AG10803 (cell line): ENCODE data around the gene SNRNP70.
"Not testable (repeated sequence)": the region's sequence is repeated elsewhere in the genome, so short reads cannot be mapped to it uniquely, and the experiment has no call there.

Source experiments
- DNase-seq: peaks from one replicate; pipeline ENCODE4 v3.0.0; 2010; ENCODE audit warnings: low read depth
- H3K4me3 ChIP-seq: 2 replicates; pipeline ENCODE4 v1.5.1; 2011; ENCODE audit warnings: mild to moderate bottlenecking, low read length, control low read depth
- TF ChIP-seq, protein P1 (sequence below): conservative IDR thresholded peaks from 2 replicates; pipeline ENCODE4 v1.5.1; 2011; ENCODE audit warnings: mild to moderate bottlenecking, low read length, control low read depth, inconsistent platforms

Gene SNRNP70

GRCh38 chr19:49141352-49141751, 56.1 kb downstream of the SNRNP70 start:
- H3K4me3 ChIP-seq = no peak overlapping the region
- no peak for DNase-seq

GRCh38 chr19:49142866-49143335, 57.6 kb downstream of the SNRNP70 start:
- DNase-seq = peak; percentile 87
- peak overlapping the region; percentile 89 for H3K4me3 ChIP-seq
- TF ChIP-seq, protein P1, sequence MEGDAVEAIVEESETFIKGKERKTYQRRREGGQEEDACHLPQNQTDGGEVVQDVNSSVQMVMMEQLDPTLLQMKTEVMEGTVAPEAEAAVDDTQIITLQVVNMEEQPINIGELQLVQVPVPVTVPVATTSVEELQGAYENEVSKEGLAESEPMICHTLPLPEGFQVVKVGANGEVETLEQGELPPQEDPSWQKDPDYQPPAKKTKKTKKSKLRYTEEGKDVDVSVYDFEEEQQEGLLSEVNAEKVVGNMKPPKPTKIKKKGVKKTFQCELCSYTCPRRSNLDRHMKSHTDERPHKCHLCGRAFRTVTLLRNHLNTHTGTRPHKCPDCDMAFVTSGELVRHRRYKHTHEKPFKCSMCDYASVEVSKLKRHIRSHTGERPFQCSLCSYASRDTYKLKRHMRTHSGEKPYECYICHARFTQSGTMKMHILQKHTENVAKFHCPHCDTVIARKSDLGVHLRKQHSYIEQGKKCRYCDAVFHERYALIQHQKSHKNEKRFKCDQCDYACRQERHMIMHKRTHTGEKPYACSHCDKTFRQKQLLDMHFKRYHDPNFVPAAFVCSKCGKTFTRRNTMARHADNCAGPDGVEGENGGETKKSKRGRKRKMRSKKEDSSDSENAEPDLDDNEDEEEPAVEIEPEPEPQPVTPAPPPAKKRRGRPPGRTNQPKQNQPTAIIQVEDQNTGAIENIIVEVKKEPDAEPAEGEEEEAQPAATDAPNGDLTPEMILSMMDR = no peak

More at GRCh38 chr19:49141352-49141751, 56.1 kb downstream of the SNRNP70 start:
- TF ChIP-seq, protein P1 = no peak

DNA sequence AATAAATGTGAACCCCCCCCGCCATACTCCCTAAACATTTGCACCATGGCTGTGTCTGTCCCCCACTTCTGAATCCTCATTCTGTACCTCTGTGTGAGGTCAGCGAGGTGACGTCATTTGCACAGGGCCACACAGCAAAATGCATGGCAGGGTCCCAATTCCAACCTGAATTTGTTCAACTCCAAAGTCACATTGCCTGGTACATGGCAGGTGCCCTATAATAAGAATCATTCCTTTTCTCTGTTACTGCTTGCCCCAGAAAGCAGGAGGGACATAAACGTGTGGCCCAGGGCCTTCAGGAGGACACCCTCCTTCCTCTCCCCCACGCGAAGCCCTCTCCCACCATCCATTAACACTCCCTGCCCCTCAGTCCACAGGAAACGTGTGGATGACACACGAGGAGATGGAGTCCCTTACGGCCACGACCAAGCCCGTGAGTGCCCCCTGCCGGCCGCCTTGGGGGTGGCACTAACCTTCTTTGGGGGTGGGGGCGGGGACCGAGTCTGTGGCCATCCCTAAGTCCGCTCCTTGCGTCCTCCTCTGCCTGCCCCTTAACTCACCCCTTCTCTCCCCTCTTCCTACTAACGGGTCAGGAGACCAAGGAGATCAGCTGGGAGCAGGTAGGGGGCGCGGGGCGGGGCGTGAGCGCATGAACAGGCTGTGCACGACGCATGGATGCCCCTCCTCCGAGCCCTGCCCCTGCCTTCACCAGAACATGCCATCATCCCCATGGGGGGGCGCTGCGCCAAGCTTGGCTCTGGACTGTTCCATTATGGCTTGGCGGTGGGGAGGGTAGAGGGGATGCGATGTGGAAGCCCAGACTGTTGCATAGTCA, 60.5 kb downstream of the SNRNP70 start:
- H3K4me3 ChIP-seq = peak overlapping the region; percentile 39
- TF ChIP-seq, protein P1 = peak; percentile 73
- peak; percentile 72 for DNase-seq

- peak; percentile 56 for DNase-seq
- H3K4me3 ChIP-seq = not testable (repeated sequence)
Observed at GRCh38 chr19:49146408-49146770, 61.1 kb downstream of the SNRNP70 start.

GRCh38 chr19:49148044-49148682, 62.9 kb downstream of the SNRNP70 start:
- DNase-seq = no peak
- TF ChIP-seq, protein P1 = no peak
- no peak overlapping the region for H3K4me3 ChIP-seq

GRCh38 chr19:49148784-49149651, 63.8 kb downstream of the SNRNP70 start:
- DNase-seq = peak; percentile 77
- TF ChIP-seq, protein P1 = no peak
- peak overlapping the region; percentile 91 for H3K4me3 ChIP-seq

GRCh38 chr19:49149652-49150105, 64.4 kb downstream of the SNRNP70 start:
- DNase-seq = peak; percentile 83
- TF ChIP-seq, protein P1 = no peak
- peak overlapping the region; percentile 91 for H3K4me3 ChIP-seq
